NCI-H345 treated with DMSO at 0.1 percent for 48 hours (cell line): ENCODE measurements around the gene JAGN1.
"Not testable (repeated sequence)": the region's sequence is repeated elsewhere in the genome, so short reads cannot be mapped to it uniquely, and the experiment has no call there.

Experiments used
- DNase-seq: peaks from one replicate; lab custom pipeline; 2025; ENCODE audit not compliant: unreplicated experiment; lab: John Stamatoyannopoulos, UW

Gene JAGN1

DNA sequence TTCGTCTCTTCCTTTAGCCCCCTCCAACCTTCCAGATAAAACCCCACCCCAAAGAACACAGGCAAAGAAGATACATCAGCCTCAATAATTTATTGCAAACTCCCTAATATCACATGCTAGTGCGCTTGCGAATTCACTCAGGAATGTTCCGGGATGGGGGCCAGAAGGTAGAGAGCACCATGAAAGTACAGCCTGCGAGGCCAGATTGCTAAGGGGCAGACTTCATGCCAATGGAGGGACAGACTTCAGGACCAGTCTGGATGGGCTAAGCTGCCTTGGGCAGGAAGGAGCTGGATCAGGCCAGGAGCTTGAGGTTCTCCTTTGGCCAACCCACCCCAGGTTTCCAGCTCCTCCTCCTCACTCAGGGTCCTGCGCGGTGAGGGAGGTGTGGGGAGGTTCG lies 23.8 kb upstream of the JAGN1 start:
- DNase-seq = no peak

DNA sequence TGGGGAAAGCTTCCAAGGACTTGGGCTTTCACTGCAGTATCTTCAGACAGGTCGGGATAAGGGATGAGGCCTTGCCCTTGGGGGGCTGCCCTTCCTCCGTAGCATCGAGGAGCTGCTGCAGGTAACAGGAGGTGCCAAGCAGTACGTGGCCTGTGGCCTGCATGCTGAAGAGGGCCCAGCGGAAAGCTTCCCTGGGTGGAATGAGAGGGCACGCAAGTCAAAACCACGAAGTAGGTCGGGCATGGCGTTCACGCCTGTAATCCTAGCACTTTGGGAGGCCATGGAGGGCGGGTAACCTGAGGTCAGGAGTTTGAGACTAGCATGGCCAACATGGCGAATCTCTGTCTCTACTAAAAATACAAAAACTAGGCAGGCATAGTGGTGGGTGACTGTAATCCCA lies 23.3 kb upstream of the JAGN1 start:
- DNase-seq = no peak

GRCh38 chr3:9869955-9870354 lies 20.5 kb upstream of the JAGN1 start:
- DNase-seq = no peak

DNA sequence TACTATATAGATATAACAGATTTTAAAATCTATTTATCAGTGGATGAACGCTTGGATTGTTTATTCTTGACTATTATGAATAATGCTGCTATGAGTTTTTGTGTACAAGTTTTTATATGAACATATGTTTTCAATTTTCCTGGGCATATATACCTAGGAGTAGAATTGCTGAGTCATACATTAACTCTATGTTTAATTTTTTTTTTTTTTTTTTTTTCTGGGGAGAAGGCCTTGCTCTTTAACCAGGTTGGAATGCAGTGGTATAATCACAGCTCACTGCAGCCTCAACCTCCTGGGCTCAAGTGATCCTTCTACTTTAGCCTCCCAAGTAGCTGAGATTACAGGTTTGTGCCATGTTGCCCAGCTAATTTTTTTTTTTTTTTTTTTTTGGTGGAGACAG lies 19.4 kb upstream of the JAGN1 start:
- no peak for DNase-seq

DNA sequence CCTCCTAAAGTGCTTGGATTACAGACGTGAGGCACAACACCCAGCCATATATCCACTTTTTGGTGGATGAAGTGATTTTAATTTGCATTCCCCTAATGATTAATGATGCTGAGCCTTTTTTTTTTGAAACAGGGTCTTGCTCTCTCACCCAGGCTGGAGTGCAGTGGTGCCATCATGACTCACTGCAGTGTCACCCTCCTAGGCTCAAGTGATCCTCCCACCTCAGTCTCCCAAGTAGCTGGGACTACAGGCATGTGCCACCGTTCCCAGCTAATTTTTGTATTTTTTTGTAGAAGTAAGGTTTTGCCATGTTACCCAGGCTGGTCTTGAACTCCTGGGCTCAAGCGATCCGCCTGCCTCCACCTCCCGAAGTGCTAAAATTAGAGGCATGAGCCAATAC lies 18.3 kb upstream of the JAGN1 start:
- not testable (repeated sequence) for DNase-seq

GRCh38 chr3:9875448-9875847 lies 15.0 kb upstream of the JAGN1 start:
- DNase-seq = no peak

- DNase-seq = not testable (repeated sequence)
Observed at GRCh38 chr3:9876255-9876654, 14.2 kb upstream of the JAGN1 start.

DNA sequence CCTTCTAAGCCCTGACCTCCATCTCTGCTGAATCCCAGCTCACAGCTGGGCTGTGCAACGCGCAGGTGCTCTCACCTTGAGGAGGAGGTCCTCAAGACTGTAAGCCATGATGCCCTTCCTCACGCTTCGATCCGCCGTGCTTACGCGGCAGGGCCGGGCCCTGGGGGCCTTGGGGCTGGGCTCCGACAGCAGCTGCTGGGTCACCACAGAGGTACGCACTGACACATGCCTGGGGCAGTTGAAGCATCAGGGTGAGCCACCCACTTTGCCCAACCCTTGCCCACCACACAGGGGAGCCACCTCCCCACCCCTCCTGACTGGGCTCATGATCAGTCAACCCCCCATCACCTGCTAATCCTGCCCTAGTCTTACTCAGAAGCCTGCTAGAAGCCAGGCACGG lies 13.4 kb upstream of the JAGN1 start:
- DNase-seq = no peak

GRCh38 chr3:9878700-9879099 lies 11.7 kb upstream of the JAGN1 start:
- no peak for DNase-seq

- DNase-seq = no peak
Observed at GRCh38 chr3:9879830-9880549, 10.4 kb upstream of the JAGN1 start, which contains the start of gene CIDEC. Gene CIDEC (minus strand): TSS chr3:9880253. CDS start chr3:9878486, 1,767 bp downstream.

GRCh38 chr3:9881441-9881840 lies 9.0 kb upstream of the JAGN1 start:
- DNase-seq = no peak

- no peak for DNase-seq
Observed at GRCh38 chr3:9883706-9884554, 6.5 kb upstream of the JAGN1 start.

DNA sequence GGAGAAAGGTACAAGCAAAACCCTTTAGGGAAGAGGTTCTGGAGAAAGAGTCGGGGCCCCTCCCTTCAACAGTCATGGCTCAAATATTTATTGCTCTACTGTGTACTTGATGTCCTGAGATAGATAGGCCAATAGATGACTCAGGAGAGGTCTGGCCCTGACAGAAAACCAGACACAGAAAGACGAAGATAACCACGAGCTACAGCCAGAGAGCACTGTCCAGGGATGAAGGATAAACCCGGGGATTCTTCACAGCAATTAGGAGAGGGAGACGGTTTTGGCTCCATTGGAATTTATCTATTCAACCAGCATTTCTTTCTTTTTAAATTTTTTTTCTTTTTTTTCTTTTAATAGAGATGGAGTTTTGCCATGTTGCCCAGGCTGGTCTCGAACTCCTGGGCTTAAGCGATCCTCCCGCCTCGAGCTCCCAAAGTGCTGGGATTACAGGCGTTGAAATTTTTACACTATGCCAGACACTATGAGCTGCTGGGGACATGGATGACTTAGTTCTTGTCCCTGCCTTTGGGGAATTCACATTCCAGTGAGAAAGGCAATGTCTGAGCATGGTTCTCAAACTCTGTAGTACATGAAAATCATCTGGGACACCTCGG lies 5.8 kb upstream of the JAGN1 start:
- DNase-seq = no peak

DNA sequence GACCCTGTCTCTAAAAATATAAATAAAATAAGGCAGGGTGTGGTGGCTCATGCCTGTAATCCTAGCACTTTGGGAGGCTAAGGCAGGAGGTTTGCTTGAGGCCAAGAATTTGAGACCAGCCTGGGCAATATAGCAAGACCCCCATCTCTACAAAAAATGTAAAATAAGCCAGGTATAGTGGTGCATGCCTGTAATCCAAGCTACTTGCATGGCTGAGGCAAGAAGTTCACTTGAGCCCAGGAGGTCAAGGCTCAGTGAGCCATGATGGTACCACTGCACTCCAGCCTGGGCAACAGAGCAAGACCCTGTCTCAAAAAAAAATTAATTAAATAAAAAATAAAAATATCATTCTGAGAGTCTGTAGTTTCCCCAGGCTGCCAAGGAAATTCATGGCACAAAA lies 4.1 kb upstream of the JAGN1 start:
- DNase-seq = no peak

GRCh38 chr3:9887480-9887879 lies 2.9 kb upstream of the JAGN1 start:
- no peak for DNase-seq

GRCh38 chr3:9888540-9888939 lies 1.9 kb upstream of the JAGN1 start:
- DNase-seq = no peak

DNA sequence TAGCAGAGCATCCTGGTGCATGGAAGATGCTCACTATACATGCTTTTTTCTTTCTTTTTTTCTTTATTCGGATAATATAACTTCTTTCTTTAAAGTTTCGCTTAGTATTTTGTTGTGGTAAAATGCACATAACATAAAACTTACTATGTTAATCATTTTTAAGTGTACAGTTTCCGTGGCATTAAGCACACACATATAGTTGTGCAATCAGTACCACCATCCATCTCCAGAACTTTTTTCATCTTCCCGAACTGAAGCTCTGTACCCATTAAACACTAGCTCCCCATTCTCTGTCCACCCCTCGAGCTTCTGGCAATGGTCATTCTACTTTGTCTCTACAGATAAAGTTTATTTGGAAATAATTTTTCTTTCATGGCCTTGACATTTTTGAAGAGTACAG lies 1.0 kb upstream of the JAGN1 start:
- no peak for DNase-seq

- DNase-seq = no peak
Observed at GRCh38 chr3:9891072-9891622, 737 bp downstream of the JAGN1 start.

DNA sequence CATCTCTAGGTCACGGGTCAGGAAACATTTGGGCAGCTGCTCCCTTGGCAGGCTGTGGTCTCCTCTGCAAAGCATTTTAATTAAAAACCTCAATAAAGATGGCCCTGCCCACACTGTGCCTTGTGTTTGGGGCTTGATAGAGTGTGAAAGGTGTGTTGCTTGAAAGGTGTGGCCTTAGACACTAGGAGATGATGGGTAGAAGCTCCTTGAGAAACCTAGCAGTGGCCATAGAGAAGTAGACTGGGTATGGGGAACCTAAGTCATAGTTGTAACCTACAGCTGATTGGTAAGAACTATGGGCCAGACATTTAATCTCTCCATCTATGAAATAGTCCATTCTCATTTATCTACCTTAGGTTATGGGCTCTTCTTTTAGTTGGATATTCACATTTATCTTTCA lies 3.3 kb downstream of the JAGN1 start:
- DNase-seq = no peak

- DNase-seq = not testable (repeated sequence)
Observed at GRCh38 chr3:9895715-9896114, 5.3 kb downstream of the JAGN1 start.

GRCh38 chr3:9896755-9897407 lies 6.5 kb downstream of the JAGN1 start:
- DNase-seq = not testable (repeated sequence)
